Measurements from ENCODE around the gene SIRT6. TPM values are rescaled to one million over a fixed set of nuclear protein-coding genes. Genes with fewer than 3 reads are reported as not detected.

Gene SIRT6
- total and polyA plus RNA-seq, 2 of the 4 experiments (the other 2 are of a cell fraction), result 3.9 to 25.3 TPM

- in situ Hi-C loops (cut with MboI; ENCODE audit: low sequenced_read_pairs), result no loop called here
- no peak overlapping the region for H4K8ac ChIP-seq (ENCODE audit: low read depth in 2 of 2, low read length in 2 of 2)
- no peak overlapping the region for H4K91ac ChIP-seq (ENCODE audit: insufficient read depth, low read depth, low read length)
- H2BK120ac ChIP-seq (ENCODE audit: low read depth, low read length), result no peak overlapping the region
- H3K18ac ChIP-seq (ENCODE audit: low read depth, low read length), result no peak overlapping the region
- no peak overlapping the region for H2AFZ ChIP-seq (replicated peaks; ENCODE audit: low read length, poor library complexity)
- dilution Hi-C loops (cut with HindIII; ENCODE audit: low sequenced_read_pairs, unreplicated experiment), result no loop called here
- no peaks in the 10 kb centered on the region for H3K9me1 ChIP-seq (ENCODE audit: insufficient read depth, low read length)
- no peak overlapping the region for H3K4ac ChIP-seq (ENCODE audit: low read depth, low read length)
- no peaks in the 10 kb centered on the region for H3K9me3 ChIP-seq (ENCODE audit: control insufficient read depth, insufficient read depth, low read length)
- no peak overlapping the region for H2BK20ac ChIP-seq (ENCODE audit: low read depth, low read length)
- H4K5ac ChIP-seq (ENCODE audit: low read depth, low read length), result no peak overlapping the region
- H2AK9ac ChIP-seq (replicated peaks; ENCODE audit: low read depth, low read length, poor library complexity), result no peak overlapping the region
- no peak overlapping the region for H3K56ac ChIP-seq (ENCODE audit: extremely low read depth, insufficient read depth, low read length)
- H3K4me3 ChIP-seq (ENCODE audit: insufficient read depth, low read depth, low read length), result no peak overlapping the region
- no TSS peak for BruUV-seq (replicated peaks)
- no peaks in the 10 kb centered on the region for H3K4me1 ChIP-seq (ENCODE audit: control insufficient read depth, insufficient read depth, low read length)
- no peak for DNase-seq
- no peak overlapping the region for H2BK5ac ChIP-seq (ENCODE audit: low read depth, low read length, poor library complexity, severe bottlenecking)
- intact Hi-C loops (cut with micrococcal nuclease), result loop anchor here (10.0 kb wide), 1 partner anchor 535 kb away; no protein-coding TSS in a partner anchor
- H3K27me3 ChIP-seq (ENCODE audit: control insufficient read depth, insufficient read depth, low read length), result peaks cover 50% of the 10 kb centered on the region
- no peak overlapping the region for H3K27ac ChIP-seq (ENCODE audit: insufficient read depth, low read length)
- CTCF ChIA-PET, result interaction anchor here (1.0 kb wide), 1 partner anchor 212 kb away, joined by 3 read pairs; no protein-coding TSS in a partner anchor
- H2BK15ac ChIP-seq (ENCODE audit: low read depth, low read length), result no peak overlapping the region
- H3K36me3 ChIP-seq (ENCODE audit: control insufficient read depth, insufficient read depth, low read length), result no peaks in the 10 kb centered on the region
- no peaks in the 10 kb centered on the region; the same call in 1 of the 2 replicates for H4K20me1 ChIP-seq (ENCODE audit: insufficient read depth, low read length)
- no peak overlapping the region for H3K4me2 ChIP-seq (ENCODE audit: low read depth, low read length)
- no peak for TF ChIP-seq MAFK (IDR thresholded peaks at IDR 0.05; ENCODE audit: low read depth, low read length)
- no peak for TF ChIP-seq RCOR1 (IDR thresholded peaks at IDR 0.05; ENCODE audit: insufficient replicate concordance, low read length)
- TF ChIP-seq, protein P1, sequence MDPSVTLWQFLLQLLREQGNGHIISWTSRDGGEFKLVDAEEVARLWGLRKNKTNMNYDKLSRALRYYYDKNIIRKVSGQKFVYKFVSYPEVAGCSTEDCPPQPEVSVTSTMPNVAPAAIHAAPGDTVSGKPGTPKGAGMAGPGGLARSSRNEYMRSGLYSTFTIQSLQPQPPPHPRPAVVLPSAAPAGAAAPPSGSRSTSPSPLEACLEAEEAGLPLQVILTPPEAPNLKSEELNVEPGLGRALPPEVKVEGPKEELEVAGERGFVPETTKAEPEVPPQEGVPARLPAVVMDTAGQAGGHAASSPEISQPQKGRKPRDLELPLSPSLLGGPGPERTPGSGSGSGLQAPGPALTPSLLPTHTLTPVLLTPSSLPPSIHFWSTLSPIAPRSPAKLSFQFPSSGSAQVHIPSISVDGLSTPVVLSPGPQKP (IDR thresholded peaks at IDR 0.05; ENCODE audit: borderline replicate concordance, low read depth, low read length), result no peak
- TF ChIP-seq POLR2A (IDR thresholded peaks at IDR 0.05; ENCODE audit: low read depth, low read length), result no peak
- no peak for TF ChIP-seq RFX5 (IDR thresholded peaks at IDR 0.05; ENCODE audit: low read depth, low read length)
- no peak for TF ChIP-seq BHLHE40 (IDR thresholded peaks at IDR 0.05; ENCODE audit: low read depth, low read length)
- TF ChIP-seq, protein P2, sequence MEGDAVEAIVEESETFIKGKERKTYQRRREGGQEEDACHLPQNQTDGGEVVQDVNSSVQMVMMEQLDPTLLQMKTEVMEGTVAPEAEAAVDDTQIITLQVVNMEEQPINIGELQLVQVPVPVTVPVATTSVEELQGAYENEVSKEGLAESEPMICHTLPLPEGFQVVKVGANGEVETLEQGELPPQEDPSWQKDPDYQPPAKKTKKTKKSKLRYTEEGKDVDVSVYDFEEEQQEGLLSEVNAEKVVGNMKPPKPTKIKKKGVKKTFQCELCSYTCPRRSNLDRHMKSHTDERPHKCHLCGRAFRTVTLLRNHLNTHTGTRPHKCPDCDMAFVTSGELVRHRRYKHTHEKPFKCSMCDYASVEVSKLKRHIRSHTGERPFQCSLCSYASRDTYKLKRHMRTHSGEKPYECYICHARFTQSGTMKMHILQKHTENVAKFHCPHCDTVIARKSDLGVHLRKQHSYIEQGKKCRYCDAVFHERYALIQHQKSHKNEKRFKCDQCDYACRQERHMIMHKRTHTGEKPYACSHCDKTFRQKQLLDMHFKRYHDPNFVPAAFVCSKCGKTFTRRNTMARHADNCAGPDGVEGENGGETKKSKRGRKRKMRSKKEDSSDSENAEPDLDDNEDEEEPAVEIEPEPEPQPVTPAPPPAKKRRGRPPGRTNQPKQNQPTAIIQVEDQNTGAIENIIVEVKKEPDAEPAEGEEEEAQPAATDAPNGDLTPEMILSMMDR (conservative IDR thresholded peaks at IDR 0.05; ENCODE audit: low read depth, low read length), result no peak
- TF ChIP-seq, protein P3, sequence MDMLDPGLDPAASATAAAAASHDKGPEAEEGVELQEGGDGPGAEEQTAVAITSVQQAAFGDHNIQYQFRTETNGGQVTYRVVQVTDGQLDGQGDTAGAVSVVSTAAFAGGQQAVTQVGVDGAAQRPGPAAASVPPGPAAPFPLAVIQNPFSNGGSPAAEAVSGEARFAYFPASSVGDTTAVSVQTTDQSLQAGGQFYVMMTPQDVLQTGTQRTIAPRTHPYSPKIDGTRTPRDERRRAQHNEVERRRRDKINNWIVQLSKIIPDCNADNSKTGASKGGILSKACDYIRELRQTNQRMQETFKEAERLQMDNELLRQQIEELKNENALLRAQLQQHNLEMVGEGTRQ (IDR thresholded peaks at IDR 0.05; ENCODE audit: low read depth, low read length), result no peak
- TF ChIP-seq RAD21 (IDR thresholded peaks at IDR 0.05; ENCODE audit: low read length), result no peak
- no peak for TF ChIP-seq SMC3 (IDR thresholded peaks at IDR 0.05; ENCODE audit: low read depth, low read length)
- no peak for TF ChIP-seq CHD1 (IDR thresholded peaks at IDR 0.05; ENCODE audit: low read depth, low read length)
- TF ChIP-seq FOS (IDR thresholded peaks at IDR 0.05; ENCODE audit: low read depth, low read length), result no peak
- no peak for TF ChIP-seq MXI1 (IDR thresholded peaks at IDR 0.05; ENCODE audit: borderline replicate concordance, low read depth, low read length)
- TF ChIP-seq CEBPB (IDR thresholded peaks at IDR 0.05; ENCODE audit: low read depth, low read length), result no peak
- no peak for TF ChIP-seq MAZ (IDR thresholded peaks at IDR 0.05; ENCODE audit: borderline replicate concordance, low read depth, low read length)
- no peak for TF ChIP-seq NFE2L2 (IDR thresholded peaks at IDR 0.05; ENCODE audit: low read depth, low read length)
- 67% methylated on average over 12 of the region's 33 CpGs; no CpG with 5 or more reads in 1 of the 2 experiments for WGBS, 2 experiments (ENCODE audit: extremely low coverage in 2 of 2, insufficient read length in 1 of 2)
- H3K14ac ChIP-seq (replicated peaks; ENCODE audit: low read depth, low read length), result no peak overlapping the region
- H3K23ac ChIP-seq (ENCODE audit: low read depth, low read length), result no peak overlapping the region
- H3K79me1 ChIP-seq (ENCODE audit: low read depth in 1 of 2, low read length in 2 of 2), result no peaks in the 10 kb centered on the region
- no peak overlapping the region for H2AK5ac ChIP-seq (ENCODE audit: low read depth, low read length)
- ATAC-seq (ENCODE audit: low read depth), result no peak
- POLR2A ChIA-PET (ENCODE audit: unreplicated experiment), result no interaction called here
- H3K9ac ChIP-seq (ENCODE audit: low read depth, low read length), result no peak overlapping the region
Observed at GRCh38 chr19:4199699-4200293, 17.4 kb upstream of the SIRT6 start.
